ENCODE results near the gene PMIS2.
A peak's percentile ranks its signal among the peaks of the same experiment; 100 is the strongest.

PMIS2 gene

GRCh38 chr19:35607661-35608060 lies 21.7 kb downstream of the PMIS2 start:
- TF ChIP-seq POLR2A (IDR thresholded peaks at IDR 0.05; ENCODE audit: low read depth, low read length), result no peak
- TF ChIP-seq TAF1 (IDR thresholded peaks at IDR 0.05; ENCODE audit: low read depth, low read length), result no peak
- no peak for TF ChIP-seq POLR2AphosphoS5 (IDR thresholded peaks at IDR 0.05; ENCODE audit: low read depth, low read length)
- TF ChIP-seq POU2F2 (IDR thresholded peaks at IDR 0.05; ENCODE audit: low read depth, low read length), result no peak
- no peak for TF ChIP-seq PAX5 (IDR thresholded peaks at IDR 0.05; ENCODE audit: insufficient read depth, low read length, severe bottlenecking)
- no peak for TF ChIP-seq SPI1 (IDR thresholded peaks at IDR 0.05; ENCODE audit: low read depth, low read length)
- no peak for DNase-seq (ENCODE audit: insufficient read length, low spot score)
- FAIRE-seq, result no peak

GRCh38 chr19:35608251-35608650 lies 22.3 kb downstream of the PMIS2 start:
- peak; percentile 71 for FAIRE-seq
- 0 out of 2 replicates have a peak, but pooled peaks have one; percentile 31 for TF ChIP-seq SPI1 (IDR thresholded peaks at IDR 0.05; ENCODE audit: low read depth, low read length)
- TF ChIP-seq POLR2A (IDR thresholded peaks at IDR 0.05; ENCODE audit: low read depth, low read length), result no peak
- TF ChIP-seq PAX5 (IDR thresholded peaks at IDR 0.05; ENCODE audit: insufficient read depth, low read length, severe bottlenecking), result no peak
- TF ChIP-seq POU2F2 (IDR thresholded peaks at IDR 0.05; ENCODE audit: low read depth, low read length), result no peak
- TF ChIP-seq POLR2AphosphoS5 (IDR thresholded peaks at IDR 0.05; ENCODE audit: low read depth, low read length), result no peak

GRCh38 chr19:35609851-35610353 lies 23.9 kb downstream of the PMIS2 start:
- DNase-seq (ENCODE audit: insufficient read length, low spot score), result no peak

More at GRCh38 chr19:35608251-35608650, 22.3 kb downstream of the PMIS2 start:
- DNase-seq (ENCODE audit: insufficient read length, low spot score), result no peak

GRCh38 chr19:35612224-35612558 lies 26.2 kb downstream of the PMIS2 start:
- FAIRE-seq, result no peak
- TF ChIP-seq POLR2AphosphoS5 (IDR thresholded peaks at IDR 0.05; ENCODE audit: low read depth, low read length) (no peak), POLR2A (IDR thresholded peaks at IDR 0.05; ENCODE audit: low read depth, low read length) (no peak), TAF1 (IDR thresholded peaks at IDR 0.05; ENCODE audit: low read depth, low read length) (no peak), PAX5 (IDR thresholded peaks at IDR 0.05; ENCODE audit: insufficient read depth, low read length, severe bottlenecking) (no peak), POU2F2 (IDR thresholded peaks at IDR 0.05; ENCODE audit: low read depth, low read length) (no peak), SPI1 (IDR thresholded peaks at IDR 0.05; ENCODE audit: low read depth, low read length) (no peak)
- no peak for DNase-seq (ENCODE audit: insufficient read length, low spot score)

More at GRCh38 chr19:35609851-35610353, 23.9 kb downstream of the PMIS2 start:
- TF ChIP-seq POLR2AphosphoS5 (IDR thresholded peaks at IDR 0.05; ENCODE audit: low read depth, low read length) (peak; percentile 49; the same call in 1 of the 2 replicates), POLR2A (IDR thresholded peaks at IDR 0.05; ENCODE audit: low read depth, low read length) (peak; percentile 62; the same call in 1 of the 2 replicates), TAF1 (IDR thresholded peaks at IDR 0.05; ENCODE audit: low read depth, low read length) (no peak), SPI1 (IDR thresholded peaks at IDR 0.05; ENCODE audit: low read depth, low read length) (peak; percentile 75), PAX5 (IDR thresholded peaks at IDR 0.05; ENCODE audit: insufficient read depth, low read length, severe bottlenecking) (no peak), POU2F2 (IDR thresholded peaks at IDR 0.05; ENCODE audit: low read depth, low read length) (0 out of 2 replicates have a peak, but pooled peaks have one; percentile 10)
- peak; percentile 86 for FAIRE-seq

GRCh38 chr19:35612559-35613321 lies 26.8 kb downstream of the PMIS2 start, which contains the start of gene HAUS5:
HAUS5 (plus strand) TSS chr19:35612735; CDS start chr19:35612795, 60 bp downstream.
- FAIRE-seq (peak; percentile 98), DNase-seq (ENCODE audit: insufficient read length, low spot score) (peak; percentile 94)
- peak; percentile 8 for TF ChIP-seq PAX5 (IDR thresholded peaks at IDR 0.05; ENCODE audit: insufficient read depth, low read length, severe bottlenecking)
- TF ChIP-seq POU2F2 (IDR thresholded peaks at IDR 0.05; ENCODE audit: low read depth, low read length), result no peak; the same call in 1 of the 2 replicates
- TF ChIP-seq POLR2A (IDR thresholded peaks at IDR 0.05; ENCODE audit: low read depth, low read length), result peak; percentile 65
- peak; percentile 72; the same call in 1 of the 2 replicates for TF ChIP-seq TAF1 (IDR thresholded peaks at IDR 0.05; ENCODE audit: low read depth, low read length)
- no peak for TF ChIP-seq SPI1 (IDR thresholded peaks at IDR 0.05; ENCODE audit: low read depth, low read length)
- TF ChIP-seq POLR2AphosphoS5 (IDR thresholded peaks at IDR 0.05; ENCODE audit: low read depth, low read length), result peak; percentile 69

GRCh38 chr19:35613574-35613973 lies 27.6 kb downstream of the PMIS2 start:
- no peak for TF ChIP-seq POLR2AphosphoS5 (IDR thresholded peaks at IDR 0.05; ENCODE audit: low read depth, low read length)
- DNase-seq (ENCODE audit: insufficient read length, low spot score) (no peak), FAIRE-seq (no peak)

- FAIRE-seq, result no peak
- DNase-seq (ENCODE audit: insufficient read length, low spot score), result no peak
- no peak for TF ChIP-seq SPI1 (IDR thresholded peaks at IDR 0.05; ENCODE audit: low read depth, low read length)
- no peak for TF ChIP-seq POLR2A (IDR thresholded peaks at IDR 0.05; ENCODE audit: low read depth, low read length)
- no peak for TF ChIP-seq PAX5 (IDR thresholded peaks at IDR 0.05; ENCODE audit: insufficient read depth, low read length, severe bottlenecking)
- no peak for TF ChIP-seq POU2F2 (IDR thresholded peaks at IDR 0.05; ENCODE audit: low read depth, low read length)
- TF ChIP-seq POLR2AphosphoS5 (IDR thresholded peaks at IDR 0.05; ENCODE audit: low read depth, low read length), result no peak
- TF ChIP-seq TAF1 (IDR thresholded peaks at IDR 0.05; ENCODE audit: low read depth, low read length), result no peak
Measured at GRCh38 chr19:35615036-35615435, 29.1 kb downstream of the PMIS2 start.

GRCh38 chr19:35618857-35619256 lies 32.9 kb downstream of the PMIS2 start:
- FAIRE-seq, result no peak
- no peak for TF ChIP-seq TAF1 (IDR thresholded peaks at IDR 0.05; ENCODE audit: low read depth, low read length)
- no peak for TF ChIP-seq POU2F2 (IDR thresholded peaks at IDR 0.05; ENCODE audit: low read depth, low read length)
- no peak for TF ChIP-seq POLR2A (IDR thresholded peaks at IDR 0.05; ENCODE audit: low read depth, low read length)
- TF ChIP-seq SPI1 (IDR thresholded peaks at IDR 0.05; ENCODE audit: low read depth, low read length), result no peak
- no peak for TF ChIP-seq PAX5 (IDR thresholded peaks at IDR 0.05; ENCODE audit: insufficient read depth, low read length, severe bottlenecking)
- DNase-seq (ENCODE audit: insufficient read length, low spot score), result no peak

GRCh38 chr19:35619290-35619923 lies 33.4 kb downstream of the PMIS2 start:
- DNase-seq (ENCODE audit: insufficient read length, low spot score) (no peak), FAIRE-seq (no peak)
- no peak for TF ChIP-seq TAF1 (IDR thresholded peaks at IDR 0.05; ENCODE audit: low read depth, low read length)
- no peak for TF ChIP-seq POLR2AphosphoS5 (IDR thresholded peaks at IDR 0.05; ENCODE audit: low read depth, low read length)
- TF ChIP-seq POLR2A (IDR thresholded peaks at IDR 0.05; ENCODE audit: low read depth, low read length), result no peak
- TF ChIP-seq SPI1 (IDR thresholded peaks at IDR 0.05; ENCODE audit: low read depth, low read length), result no peak
- no peak for TF ChIP-seq POU2F2 (IDR thresholded peaks at IDR 0.05; ENCODE audit: low read depth, low read length)
- TF ChIP-seq PAX5 (IDR thresholded peaks at IDR 0.05; ENCODE audit: insufficient read depth, low read length, severe bottlenecking), result no peak

All from GM12891 (cell line).